SKM-1 (cell line): ENCODE results near the gene ZNF446.

Experiments
- DNase-seq: peaks from one replicate; lab custom pipeline; 2025; ENCODE audit not compliant: unreplicated experiment; lab: John Stamatoyannopoulos, UW

ZNF446 gene

GRCh38 chr19:58522709-58523108 is 46.6 kb downstream of the ZNF446 start:
- no peak for DNase-seq

DNA sequence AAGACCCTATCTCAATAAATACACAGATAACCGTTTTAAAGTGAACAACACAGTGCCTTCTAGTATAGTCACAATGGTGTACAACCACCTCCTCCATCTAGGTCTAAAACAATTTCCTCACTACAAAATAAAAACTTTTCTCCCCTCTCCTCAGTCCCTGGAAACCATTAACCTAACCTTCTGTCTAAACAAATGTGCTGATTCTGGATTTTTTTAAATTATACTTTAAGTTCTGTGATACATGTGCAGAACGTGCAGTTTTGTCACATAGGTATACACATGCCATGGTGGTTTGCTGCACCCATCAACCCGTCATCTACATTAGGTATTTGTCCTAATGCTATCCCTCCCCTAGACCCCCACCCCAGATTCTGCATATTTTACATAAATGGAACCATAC is 53.3 kb downstream of the ZNF446 start:
- DNase-seq: no peak
